PC-3 (cell line): ENCODE data around the gene SH3PXD2B. TPM values are rescaled to one million over a fixed set of nuclear protein-coding genes. Genes with fewer than 3 reads are reported as not detected.

Source experiments
- ATAC-seq: fragments of 200-7000 bp; cut with Tn5 transposase; 2 replicates; pipeline ENCODE4 v1.9.1; 2020; ENCODE audit warnings: mild to moderate bottlenecking, moderate library complexity
- BruUV-seq: library from RNA; stranded (reverse); fragments of 400-500 nt; replicated peaks from 2 replicates; lab custom pipeline; 2021; lab: Mats Ljungman, UMichigan
- CTCF ChIA-PET: fragments of 300-600 bp; sonication (Branson Sonifier 250); formaldehyde crosslinking; loops from one replicate; lab custom pipeline; 2022; ENCODE audit warnings: antibody characterized with exemption; lab: Charles Lee
- POLR2A ChIA-PET: fragments of 300-600 bp; sonication (Branson Sonifier 250); formaldehyde crosslinking; loops from one replicate; lab custom pipeline; 2022; ENCODE audit warnings: antibody characterized with exemption; ENCODE audit not compliant: unreplicated experiment; lab: Charles Lee
- DNase-seq: peaks from one replicate; pipeline ENCODE4 v3.0.0-alpha.2; 2015
- H2AFZ ChIP-seq: fragments of 300-600 bp; sonication (generic); 2 replicates; pipeline ENCODE4 v1.6.0; 2016; ENCODE audit warnings: antibody characterized with exemption, low read length
- H3F3A ChIP-seq: fragments of 300-600 bp; sonication (generic); one replicate; pipeline ENCODE4 v1.6.0; 2017; ENCODE audit warnings: antibody characterized with exemption, low read length, control low read depth, mild to moderate bottlenecking; ENCODE audit not compliant: unreplicated experiment
- H3K27ac ChIP-seq: fragments of 300-600 bp; sonication (generic); 2 replicates; pipeline ENCODE4 v1.5.1; 2016; ENCODE audit warnings: mild to moderate bottlenecking, low read length
- H3K27me3 ChIP-seq: fragments of 300-600 bp; sonication (generic); 2 replicates; pipeline ENCODE4 v1.6.1; 2016; ENCODE audit warnings: low read length, mixed read lengths
- H3K36me3 ChIP-seq: fragments of 300-600 bp; sonication (generic); 2 replicates; pipeline ENCODE4 v1.6.1; 2016; ENCODE audit warnings: low read depth, mixed run types, low read length, mixed read lengths
- H3K4me1 ChIP-seq: fragments of 300-600 bp; sonication (generic); 2 replicates; pipeline ENCODE4 v1.5.1; 2016; ENCODE audit warnings: low read length; ENCODE audit not compliant: insufficient read depth
- H3K4me2 ChIP-seq: fragments of 300-600 bp; sonication (generic); 2 replicates; pipeline ENCODE4 v1.6.0; 2016; ENCODE audit warnings: low read length
- H3K4me3 ChIP-seq: fragments of 300-600 bp; sonication (generic); 2 replicates; pipeline ENCODE4 v1.5.1; 2016; ENCODE audit warnings: mild to moderate bottlenecking, low read length, mixed read lengths
- H3K79me2 ChIP-seq: fragments of 300-600 bp; sonication (generic); 2 replicates; pipeline ENCODE4 v1.6.1; 2017; ENCODE audit warnings: low read length, mixed read lengths
- H3K9ac ChIP-seq: fragments of 300-600 bp; sonication (generic); 2 replicates; pipeline ENCODE4 v1.6.0; 2016; ENCODE audit warnings: mild to moderate bottlenecking, low read length
- H3K9me2 ChIP-seq: fragments of 300-600 bp; sonication (generic); replicated peaks from 2 replicates; pipeline ENCODE4 v1.6.1; 2016; ENCODE audit warnings: mixed run types, low read length, mixed read lengths
- H3K9me3 ChIP-seq: fragments of 300-600 bp; sonication (generic); 2 replicates; pipeline ENCODE4 v1.6.1; 2016; ENCODE audit warnings: low read length, mixed read lengths
- H4K20me1 ChIP-seq: fragments of 300-600 bp; sonication (generic); 2 replicates; pipeline ENCODE4 v1.6.1; 2016; ENCODE audit warnings: low read length, mixed read lengths
- EZH2 ChIP-seq: fragments of 300-600 bp; sonication (generic); IDR thresholded peaks from one replicate; pipeline ENCODE4 v1.6.1; 2017; ENCODE audit warnings: antibody characterized with exemption, mild to moderate bottlenecking, low read length; ENCODE audit not compliant: unreplicated experiment
- EZH2phosphoT487 ChIP-seq: fragments of 300-600 bp; sonication (generic); IDR thresholded peaks from 2 replicates; pipeline ENCODE4 v1.6.1; 2018; ENCODE audit warnings: mild to moderate bottlenecking, antibody characterized with exemption, low read length, borderline replicate concordance
- intact Hi-C: fragments of 100-400 bp; cut with micrococcal nuclease; formaldehyde crosslinking; loops from 2 replicates; pipeline ENCODE4 v1.9.0; 2023
- total RNA-seq: library from RNA; depleted of rRNA; stranded (reverse); fragments of >200 nt; gene quantifications from 2 replicates; pipeline ENCODE4 v1.2.3, GENCODE V29; 2014
- TF ChIP-seq, protein P1 (sequence below): fragments of 300-600 bp; sonication (generic); conservative IDR thresholded peaks from 2 replicates; pipeline ENCODE4 v1.5.1; 2017; ENCODE audit warnings: antibody characterized with exemption, low read depth, mild to moderate bottlenecking, low read length

Gene SH3PXD2B
- total RNA-seq, 1 experiment from 2014 or later, result 9.8 TPM

GRCh38 chr5:172325452-172325851 lies 128.9 kb downstream of the SH3PXD2B start:
- H3K4me1 ChIP-seq, result no peaks in the 10 kb centered on the region
- H3K79me2 ChIP-seq, result no peaks in the 10 kb centered on the region
- BruUV-seq, result no TSS peak
- intact Hi-C loops, result no loop called here
- no peaks in the 10 kb centered on the region for H3F3A ChIP-seq
- H2AFZ ChIP-seq, result no peak overlapping the region
- no peaks in the 10 kb centered on the region for H4K20me1 ChIP-seq
- no peak overlapping the region for H3K4me3 ChIP-seq
- POLR2A ChIA-PET, result no interaction called here
- TF ChIP-seq, protein P1, sequence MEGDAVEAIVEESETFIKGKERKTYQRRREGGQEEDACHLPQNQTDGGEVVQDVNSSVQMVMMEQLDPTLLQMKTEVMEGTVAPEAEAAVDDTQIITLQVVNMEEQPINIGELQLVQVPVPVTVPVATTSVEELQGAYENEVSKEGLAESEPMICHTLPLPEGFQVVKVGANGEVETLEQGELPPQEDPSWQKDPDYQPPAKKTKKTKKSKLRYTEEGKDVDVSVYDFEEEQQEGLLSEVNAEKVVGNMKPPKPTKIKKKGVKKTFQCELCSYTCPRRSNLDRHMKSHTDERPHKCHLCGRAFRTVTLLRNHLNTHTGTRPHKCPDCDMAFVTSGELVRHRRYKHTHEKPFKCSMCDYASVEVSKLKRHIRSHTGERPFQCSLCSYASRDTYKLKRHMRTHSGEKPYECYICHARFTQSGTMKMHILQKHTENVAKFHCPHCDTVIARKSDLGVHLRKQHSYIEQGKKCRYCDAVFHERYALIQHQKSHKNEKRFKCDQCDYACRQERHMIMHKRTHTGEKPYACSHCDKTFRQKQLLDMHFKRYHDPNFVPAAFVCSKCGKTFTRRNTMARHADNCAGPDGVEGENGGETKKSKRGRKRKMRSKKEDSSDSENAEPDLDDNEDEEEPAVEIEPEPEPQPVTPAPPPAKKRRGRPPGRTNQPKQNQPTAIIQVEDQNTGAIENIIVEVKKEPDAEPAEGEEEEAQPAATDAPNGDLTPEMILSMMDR, result no peak
- TF ChIP-seq EZH2phosphoT487 (no peak), EZH2 (no peak)
- H3K9me3 ChIP-seq, result no peaks in the 10 kb centered on the region
- ATAC-seq (no peak), DNase-seq (no peak)
- no peaks in the 10 kb centered on the region for H3K9me2 ChIP-seq
- no peak overlapping the region for H3K9ac ChIP-seq
- H3K27ac ChIP-seq, result no peak overlapping the region
- no peaks in the 10 kb centered on the region for H3K36me3 ChIP-seq
- no peak overlapping the region for H3K4me2 ChIP-seq
- H3K27me3 ChIP-seq, result no peaks in the 10 kb centered on the region
- CTCF ChIA-PET, result no interaction called here

DNA sequence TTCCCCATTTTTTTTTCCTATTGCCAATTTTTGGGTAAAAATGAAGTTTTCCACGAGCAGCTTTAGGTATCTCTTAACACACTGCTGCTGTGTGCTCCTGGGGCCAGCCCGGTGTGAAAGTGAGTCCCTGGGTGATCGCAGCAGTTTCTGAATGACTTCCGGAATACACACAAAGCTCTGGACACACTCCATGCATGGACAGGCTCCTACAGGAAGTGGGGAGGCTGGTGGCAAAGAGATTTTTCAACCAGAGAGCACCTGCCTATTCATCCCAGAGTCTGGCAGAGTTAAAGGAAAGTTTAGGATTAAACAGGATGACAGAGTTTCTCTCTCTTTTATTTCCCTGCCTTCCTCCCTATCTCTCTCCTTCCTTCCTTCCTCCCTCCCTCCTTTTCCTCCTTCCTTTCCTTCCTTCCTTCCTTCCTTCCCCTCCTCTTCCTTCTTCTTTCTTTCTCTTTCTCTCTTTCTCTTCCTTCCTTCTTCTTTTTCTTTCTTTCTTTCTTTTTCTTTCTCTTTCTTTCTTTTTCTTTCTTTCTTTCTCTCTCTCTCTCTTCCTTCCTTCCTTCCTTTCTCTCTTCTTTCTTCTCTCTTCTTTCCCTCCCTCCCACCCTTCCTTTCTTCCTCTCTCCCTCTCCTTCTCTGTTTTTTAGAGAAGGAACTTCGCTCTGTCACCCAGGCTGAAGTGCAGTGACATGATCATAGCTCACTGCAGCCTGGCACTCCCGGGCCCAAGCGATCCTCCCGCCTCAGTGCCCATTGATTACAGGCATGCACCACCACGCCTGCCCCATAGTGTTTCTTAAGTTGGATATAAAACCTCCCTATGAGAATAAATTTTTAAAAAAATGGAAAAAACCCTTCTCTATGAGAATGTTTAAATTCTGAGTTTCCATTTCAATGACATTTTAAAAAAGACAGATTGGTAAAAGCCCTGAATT lies 132.0 kb downstream of the SH3PXD2B start:
- H3K27me3 ChIP-seq, result no peaks in the 10 kb centered on the region
- no peaks in the 10 kb centered on the region for H3K9me2 ChIP-seq
- BruUV-seq, result no TSS peak
- intact Hi-C loops, result no loop called here
- no peak overlapping the region for H3K9ac ChIP-seq
- ATAC-seq, result peak; percentile 15; the same call in 1 of the 2 replicates
- no peak overlapping the region for H3K4me2 ChIP-seq
- 0 out of 2 replicates have a peak overlapping the region, but pooled peaks have one; percentile 36 for H2AFZ ChIP-seq
- H3K9me3 ChIP-seq, result no peaks in the 10 kb centered on the region
- H3K4me1 ChIP-seq, result no peaks in the 10 kb centered on the region
- ChIA-PET POLR2A (no interaction called here), CTCF (no interaction called here)
- H3F3A ChIP-seq, result no peaks in the 10 kb centered on the region
- H4K20me1 ChIP-seq, result no peaks in the 10 kb centered on the region
- H3K79me2 ChIP-seq, result no peaks in the 10 kb centered on the region
- TF ChIP-seq, protein P1, result no peak
- TF ChIP-seq EZH2phosphoT487, result no peak
- TF ChIP-seq EZH2, result no peak
- no peaks in the 10 kb centered on the region for H3K36me3 ChIP-seq
- DNase-seq, result no peak
- H3K27ac ChIP-seq, result no peak overlapping the region
- H3K4me3 ChIP-seq, result no peak overlapping the region

DNA sequence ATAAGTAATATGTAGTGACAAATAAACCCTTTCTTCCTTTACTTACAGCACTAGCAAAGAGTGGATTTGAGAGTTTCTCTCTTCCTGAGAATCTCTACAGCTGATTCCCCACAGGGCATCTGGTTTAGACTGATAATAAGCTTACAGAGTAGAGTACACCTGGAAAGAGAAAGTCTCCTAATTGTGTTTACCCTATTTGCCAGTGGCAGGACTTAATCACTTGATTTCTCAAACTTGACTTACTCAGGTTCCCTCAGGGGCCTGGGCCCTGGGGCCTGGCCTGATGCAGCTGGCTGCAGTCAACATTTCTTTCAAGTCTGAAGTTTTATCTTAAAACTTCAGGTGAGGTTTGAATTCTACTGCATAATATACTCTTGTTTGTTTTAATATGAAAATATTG lies 132.7 kb downstream of the SH3PXD2B start:
- Histone ChIP-seq H3K27ac (no peak overlapping the region), H3K9ac (no peak overlapping the region)
- CTCF ChIA-PET, result no interaction called here

More for the DNA sequence above, 132.7 kb downstream of the SH3PXD2B start:
- H3K9me3 ChIP-seq, result no peaks in the 10 kb centered on the region
- DNase-seq (no peak), ATAC-seq (no peak)
- H3K4me2 ChIP-seq, result no peak overlapping the region
- POLR2A ChIA-PET, result no interaction called here
- TF ChIP-seq EZH2phosphoT487 (no peak), EZH2 (no peak)
- TF ChIP-seq, protein P1, result no peak
- H3K4me3 ChIP-seq, result no peak overlapping the region
- H3K79me2 ChIP-seq, result no peaks in the 10 kb centered on the region
- no TSS peak for BruUV-seq
- H2AFZ ChIP-seq, result 0 out of 2 replicates have a peak overlapping the region, but pooled peaks have one; percentile 36
- H3K27me3 ChIP-seq, result no peaks in the 10 kb centered on the region
- no peaks in the 10 kb centered on the region for H3K36me3 ChIP-seq
- no peaks in the 10 kb centered on the region for H3F3A ChIP-seq
- intact Hi-C loops, result no loop called here
- no peaks in the 10 kb centered on the region for H3K4me1 ChIP-seq
- H3K9me2 ChIP-seq, result no peaks in the 10 kb centered on the region
- H4K20me1 ChIP-seq, result no peaks in the 10 kb centered on the region
